Measurements from ENCODE around the gene ZEB2.

ZEB2 gene

DNA sequence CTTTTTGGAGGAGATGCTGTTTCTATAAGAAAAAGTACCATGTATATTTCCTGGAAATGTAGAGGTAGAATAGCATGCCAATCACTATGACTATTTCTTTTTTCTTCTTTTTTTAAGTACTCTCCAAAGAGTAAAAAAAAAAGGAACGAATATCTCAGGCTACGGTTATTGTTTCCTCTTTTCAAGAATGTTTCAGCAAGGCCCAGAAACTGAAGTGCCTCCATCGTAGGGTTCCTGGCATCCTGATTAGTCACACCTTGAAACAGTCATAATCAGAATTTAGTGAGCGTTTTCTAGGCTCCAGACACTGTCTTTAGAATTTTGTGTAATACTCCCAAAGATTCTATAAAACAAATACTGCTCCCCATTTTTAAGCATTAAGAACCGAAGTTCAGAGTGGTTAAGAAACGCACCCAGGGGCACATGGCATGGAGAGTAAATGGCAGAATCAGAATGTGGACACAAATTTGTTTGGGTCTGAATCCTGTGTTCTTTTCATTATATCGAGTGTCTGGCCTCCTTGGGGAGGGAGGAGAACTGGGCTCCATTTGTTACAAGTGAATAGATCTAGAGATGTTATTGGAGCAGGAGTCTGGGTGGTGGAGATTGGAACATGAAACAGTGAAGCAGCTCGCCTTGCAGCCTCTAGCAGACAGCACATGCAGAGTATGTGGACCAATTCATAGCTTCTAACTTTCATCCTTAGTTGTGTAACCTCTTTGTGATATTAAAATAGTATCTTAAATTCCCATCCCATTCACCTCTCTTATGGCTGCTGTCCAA lies 26.7 kb downstream of the ZEB2 start:
- ChIA-PET CTCF (no interaction called here), POLR2A (no interaction called here)
- TF ChIP-seq ZNF384 (IDR thresholded peaks at IDR 0.05) (no peak), FOXK2 (IDR thresholded peaks at IDR 0.05) (no peak), TARDBP (IDR thresholded peaks at IDR 0.05) (no peak), CTBP1 (IDR thresholded peaks at IDR 0.05; ENCODE audit: borderline replicate concordance) (no peak)
- DNase-seq (ENCODE audit: extremely low spot score), result no peak

DNA sequence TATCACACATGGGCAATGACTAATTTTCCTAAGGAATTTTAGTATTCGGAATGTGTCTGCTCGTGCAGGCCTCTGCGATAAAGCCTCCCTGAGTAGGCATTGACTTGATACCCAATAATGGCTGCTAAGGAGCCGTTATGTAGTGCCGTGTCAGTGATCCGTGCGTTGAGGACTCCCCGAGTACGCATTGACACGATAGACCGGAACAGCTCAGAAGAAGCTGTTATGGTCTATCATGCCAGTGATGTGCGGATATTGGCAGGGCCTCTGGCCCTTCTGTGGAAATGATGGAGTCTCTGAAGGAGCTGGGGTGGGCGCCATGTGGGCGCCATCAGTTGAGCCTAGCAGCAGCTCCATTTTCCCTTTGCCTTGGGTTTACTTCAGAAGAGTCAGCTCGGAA lies 29.1 kb downstream of the ZEB2 start:
- POLR2A ChIA-PET, result no interaction called here
- TF ChIP-seq FOXK2 (IDR thresholded peaks at IDR 0.05), result no peak
- no peak for TF ChIP-seq FOXM1 (IDR thresholded peaks at IDR 0.05; ENCODE audit: borderline replicate concordance)
- TF ChIP-seq HDGF (IDR thresholded peaks at IDR 0.05; ENCODE audit: borderline replicate concordance), result no peak
- no peak for TF ChIP-seq ELF4 (IDR thresholded peaks at IDR 0.05)
- TF ChIP-seq ZNF384 (IDR thresholded peaks at IDR 0.05), result no peak
- TF ChIP-seq L3MBTL2 (conservative IDR thresholded peaks at IDR 0.05), result no peak
- TF ChIP-seq ARNT (IDR thresholded peaks at IDR 0.05), result no peak
- TF ChIP-seq SP1 (IDR thresholded peaks at IDR 0.05), result no peak
- no peak for TF ChIP-seq BHLHE40 (IDR thresholded peaks at IDR 0.05; ENCODE audit: borderline replicate concordance)
- no peak for TF ChIP-seq FOXA1 (IDR thresholded peaks at IDR 0.05)
- no peak for TF ChIP-seq LEF1 (IDR thresholded peaks at IDR 0.05; ENCODE audit: borderline replicate concordance)
- TF ChIP-seq NFRKB (IDR thresholded peaks at IDR 0.05), result no peak
- TF ChIP-seq CTBP1 (IDR thresholded peaks at IDR 0.05; ENCODE audit: borderline replicate concordance), result no peak
- no peak for TF ChIP-seq SUZ12 (IDR thresholded peaks at IDR 0.05)
- no peak for TF ChIP-seq TARDBP (IDR thresholded peaks at IDR 0.05)
- TF ChIP-seq, protein P1, sequence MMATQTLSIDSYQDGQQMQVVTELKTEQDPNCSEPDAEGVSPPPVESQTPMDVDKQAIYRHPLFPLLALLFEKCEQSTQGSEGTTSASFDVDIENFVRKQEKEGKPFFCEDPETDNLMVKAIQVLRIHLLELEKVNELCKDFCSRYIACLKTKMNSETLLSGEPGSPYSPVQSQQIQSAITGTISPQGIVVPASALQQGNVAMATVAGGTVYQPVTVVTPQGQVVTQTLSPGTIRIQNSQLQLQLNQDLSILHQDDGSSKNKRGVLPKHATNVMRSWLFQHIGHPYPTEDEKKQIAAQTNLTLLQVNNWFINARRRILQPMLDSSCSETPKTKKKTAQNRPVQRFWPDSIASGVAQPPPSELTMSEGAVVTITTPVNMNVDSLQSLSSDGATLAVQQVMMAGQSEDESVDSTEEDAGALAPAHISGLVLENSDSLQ (IDR thresholded peaks at IDR 0.05), result no peak
- DNase-seq (ENCODE audit: extremely low spot score), result no peak
- CTCF ChIA-PET, result interaction anchor here (0.6 to 0.7 kb wide), 2 partner anchors 260 to 918 kb away, joined by 3 read pairs; no protein-coding TSS in a partner anchor

DNA sequence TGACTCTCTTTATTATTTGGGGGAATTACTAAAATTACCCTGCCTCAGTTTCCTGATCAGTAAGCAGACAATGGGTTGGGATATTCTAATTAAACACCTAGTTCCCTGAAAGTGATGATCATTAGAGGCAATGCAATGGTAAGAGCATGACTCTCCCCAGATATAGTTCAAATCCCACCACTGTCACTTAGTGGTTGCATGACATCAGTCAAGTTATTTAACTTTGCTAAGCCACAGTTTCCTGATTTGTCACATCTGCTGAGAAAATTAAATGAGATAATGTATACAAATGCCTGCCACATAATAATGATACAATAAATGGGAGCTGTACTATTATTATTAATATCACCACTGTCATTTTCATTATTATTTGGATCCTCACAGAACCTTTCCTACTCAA lies 29.9 kb downstream of the ZEB2 start:
- no peak for TF ChIP-seq NFRKB (IDR thresholded peaks at IDR 0.05)
- TF ChIP-seq FOXM1 (IDR thresholded peaks at IDR 0.05; ENCODE audit: borderline replicate concordance), result no peak
- no peak for TF ChIP-seq L3MBTL2 (conservative IDR thresholded peaks at IDR 0.05)
- no peak for TF ChIP-seq ELF4 (IDR thresholded peaks at IDR 0.05)
- no peak for TF ChIP-seq FOXA1 (IDR thresholded peaks at IDR 0.05)
- no peak for TF ChIP-seq TARDBP (IDR thresholded peaks at IDR 0.05)
- TF ChIP-seq FOXK2 (IDR thresholded peaks at IDR 0.05), result no peak
- TF ChIP-seq, protein P1 (IDR thresholded peaks at IDR 0.05), result no peak
- no peak for TF ChIP-seq ARNT (IDR thresholded peaks at IDR 0.05)
- CTCF ChIA-PET, result no interaction called here
- DNase-seq (ENCODE audit: extremely low spot score), result no peak
- POLR2A ChIA-PET, result no interaction called here

DNA sequence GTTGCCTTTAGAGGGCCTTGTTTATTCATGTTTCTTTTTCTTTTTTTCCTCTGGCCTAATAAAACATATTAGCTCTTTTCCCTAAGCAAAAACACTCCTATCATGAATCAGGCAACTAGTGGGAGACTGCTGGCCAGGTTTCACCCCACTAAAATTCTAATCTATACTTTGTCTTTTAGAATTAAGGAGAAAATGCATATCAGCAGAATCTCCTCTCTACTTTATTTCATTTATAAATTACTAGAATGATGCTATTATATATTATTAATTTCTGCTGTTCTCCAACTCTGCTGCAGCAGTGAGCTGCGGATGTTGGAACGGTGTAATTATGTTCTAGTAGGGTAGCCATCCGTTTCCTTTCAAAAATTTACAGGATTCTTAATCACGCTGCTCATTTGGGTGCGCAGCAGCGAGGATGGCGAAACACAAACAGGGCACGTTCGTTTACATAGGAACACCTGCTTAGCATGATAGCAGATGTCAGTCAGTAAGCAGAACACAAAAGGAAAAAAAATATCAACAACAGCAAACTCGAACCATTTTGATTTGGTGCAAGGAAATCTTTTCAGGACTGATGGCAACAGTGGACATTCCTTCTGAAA lies 30.5 kb downstream of the ZEB2 start:
- DNase-seq (ENCODE audit: extremely low spot score), result no peak
- no peak for TF ChIP-seq NFRKB (IDR thresholded peaks at IDR 0.05)
- no peak for TF ChIP-seq ZNF384 (IDR thresholded peaks at IDR 0.05)
- TF ChIP-seq L3MBTL2 (conservative IDR thresholded peaks at IDR 0.05), result no peak
- ChIA-PET POLR2A (no interaction called here), CTCF (no interaction called here)

DNA sequence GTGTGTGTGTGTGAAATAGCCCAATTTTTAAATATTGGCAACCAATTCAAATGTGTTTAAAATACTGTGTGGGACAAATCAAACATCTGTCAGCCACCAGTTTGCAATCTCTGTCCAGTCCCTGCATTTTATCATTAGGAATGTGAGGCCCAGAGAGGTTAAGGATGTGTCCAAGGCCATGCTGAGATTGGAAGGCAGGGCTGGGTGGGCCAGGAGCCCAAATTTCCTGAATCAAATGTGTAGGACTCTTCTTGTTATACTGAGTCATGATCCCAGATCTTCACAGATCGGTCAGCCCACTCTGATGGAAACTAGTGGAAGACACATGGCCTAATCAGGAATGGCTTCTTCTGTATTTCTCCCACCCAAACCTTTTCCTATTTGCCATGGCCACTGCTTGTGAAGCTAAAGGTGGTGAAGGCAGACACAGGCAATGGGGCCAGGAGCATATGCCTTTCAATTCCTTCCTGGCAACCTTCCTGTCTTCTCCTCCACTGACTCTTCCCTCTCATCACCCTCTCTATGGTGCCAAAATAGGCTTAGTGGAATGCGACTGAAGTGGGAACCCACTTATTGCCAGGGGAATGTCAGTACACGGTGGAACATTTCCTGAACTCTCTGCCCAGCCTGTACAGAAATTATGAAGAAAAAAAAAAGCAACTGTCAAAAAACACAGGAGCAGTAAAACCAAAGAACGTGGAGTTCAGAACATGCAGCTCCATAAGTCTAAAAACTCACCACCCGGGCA lies 35.5 kb downstream of the ZEB2 start:
- POLR2A ChIA-PET, result no interaction called here

DNA sequence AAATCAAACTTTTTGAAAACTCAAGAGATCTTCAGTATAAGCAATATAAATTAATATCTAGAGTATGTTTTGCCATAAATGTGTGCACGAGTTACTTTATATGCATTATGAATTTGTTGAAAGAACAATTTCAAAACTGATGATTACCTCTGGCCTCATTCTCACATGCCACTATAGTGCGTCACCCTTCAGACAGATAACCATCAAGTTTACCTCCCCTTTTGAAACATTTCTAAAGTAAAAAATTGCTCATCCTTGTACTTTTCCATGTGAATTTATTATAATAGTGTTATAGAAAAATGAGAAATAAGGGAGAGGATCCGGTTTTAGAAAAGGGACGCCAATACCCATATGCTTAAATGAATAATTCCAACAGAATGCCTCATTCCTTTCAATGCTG lies 38.3 kb downstream of the ZEB2 start:
- DNase-seq (ENCODE audit: extremely low spot score), result no peak
- TF ChIP-seq SUZ12 (IDR thresholded peaks at IDR 0.05), result no peak
- TF ChIP-seq SP1 (IDR thresholded peaks at IDR 0.05), result no peak
- no peak for TF ChIP-seq FOXK2 (IDR thresholded peaks at IDR 0.05)
- TF ChIP-seq TARDBP (IDR thresholded peaks at IDR 0.05), result no peak
- no peak for TF ChIP-seq ELF4 (IDR thresholded peaks at IDR 0.05)
- no peak for TF ChIP-seq NFRKB (IDR thresholded peaks at IDR 0.05)
- TF ChIP-seq L3MBTL2 (conservative IDR thresholded peaks at IDR 0.05), result no peak
- TF ChIP-seq, protein P1 (IDR thresholded peaks at IDR 0.05), result no peak
- TF ChIP-seq HDGF (IDR thresholded peaks at IDR 0.05; ENCODE audit: borderline replicate concordance), result no peak
- TF ChIP-seq CTBP1 (IDR thresholded peaks at IDR 0.05; ENCODE audit: borderline replicate concordance), result no peak
- no peak for TF ChIP-seq ZNF384 (IDR thresholded peaks at IDR 0.05)
- ChIA-PET POLR2A (no interaction called here), CTCF (no interaction called here)

More for the DNA sequence above, 35.5 kb downstream of the ZEB2 start:
- CTCF ChIA-PET, result no interaction called here
- TF ChIP-seq ELF4 (IDR thresholded peaks at IDR 0.05) (no peak), ZNF384 (IDR thresholded peaks at IDR 0.05) (no peak), HDGF (IDR thresholded peaks at IDR 0.05; ENCODE audit: borderline replicate concordance) (no peak), L3MBTL2 (conservative IDR thresholded peaks at IDR 0.05) (no peak), SP1 (IDR thresholded peaks at IDR 0.05) (no peak), ARNT (IDR thresholded peaks at IDR 0.05) (no peak), LEF1 (IDR thresholded peaks at IDR 0.05; ENCODE audit: borderline replicate concordance) (no peak), SUZ12 (IDR thresholded peaks at IDR 0.05) (no peak)
- TF ChIP-seq, protein P1 (IDR thresholded peaks at IDR 0.05), result no peak
- DNase-seq (ENCODE audit: extremely low spot score), result no peak

All from HEK293T (cell line).